ENCODE results near the gene TTC12.

Gene TTC12

GRCh38 chr11:113319085-113319484, 4.7 kb downstream of the TTC12 start:
- TF ChIP-seq CTCF (IDR thresholded peaks at IDR 0.05; ENCODE audit: low read depth, low read length, missing control alignments): no peak
- Histone ChIP-seq H3K4me3 (ENCODE audit: low read depth, low read length) (no peak overlapping the region), H3K27me3 (replicated peaks) (no peaks in the 10 kb centered on the region), H3K27ac (no peak overlapping the region), H3K36me3 (replicated peaks) (no peaks in the 10 kb centered on the region)
- in situ Hi-C loops (cut with HindIII; ENCODE audit: low pct_ligation_motif_present, low sequenced_read_pairs): no loop called here
- DNase-seq: no peak

- no peak for DNase-seq
- in situ Hi-C loops (cut with HindIII; ENCODE audit: low pct_ligation_motif_present, low sequenced_read_pairs): no loop called here
- no peak for TF ChIP-seq CTCF (IDR thresholded peaks at IDR 0.05; ENCODE audit: low read depth, low read length, missing control alignments)
- H3K4me3 ChIP-seq (ENCODE audit: low read depth, low read length): no peak overlapping the region
- no peaks in the 10 kb centered on the region for H3K36me3 ChIP-seq (replicated peaks)
- no peak overlapping the region for H3K27ac ChIP-seq
- H3K27me3 ChIP-seq (replicated peaks): no peaks in the 10 kb centered on the region
These were observed 7.8 kb downstream of the TTC12 start for GRCh38 chr11:113322158-113322557.

GRCh38 chr11:113324250-113324649, 9.9 kb downstream of the TTC12 start:
- Histone ChIP-seq H3K36me3 (replicated peaks) (no peaks in the 10 kb centered on the region), H3K27me3 (replicated peaks) (no peaks in the 10 kb centered on the region), H3K27ac (no peak overlapping the region), H3K4me3 (ENCODE audit: low read depth, low read length) (no peak overlapping the region)
- no peak for DNase-seq
- in situ Hi-C loops (cut with HindIII; ENCODE audit: low pct_ligation_motif_present, low sequenced_read_pairs): no loop called here
- TF ChIP-seq CTCF (IDR thresholded peaks at IDR 0.05; ENCODE audit: low read depth, low read length, missing control alignments): no peak

- H3K27me3 ChIP-seq (replicated peaks): no peaks in the 10 kb centered on the region
- no peak overlapping the region for H3K4me3 ChIP-seq (ENCODE audit: low read depth, low read length)
- H3K27ac ChIP-seq: no peak overlapping the region
- no peaks in the 10 kb centered on the region for H3K36me3 ChIP-seq (replicated peaks)
- TF ChIP-seq CTCF (IDR thresholded peaks at IDR 0.05; ENCODE audit: low read depth, low read length, missing control alignments): no peak
- in situ Hi-C loops (cut with HindIII; ENCODE audit: low pct_ligation_motif_present, low sequenced_read_pairs): no loop called here
- DNase-seq: no peak
These were observed 15.3 kb downstream of the TTC12 start for GRCh38 chr11:113329725-113330124.

GRCh38 chr11:113331441-113331840, 17.1 kb downstream of the TTC12 start:
- no peaks in the 10 kb centered on the region for H3K36me3 ChIP-seq (replicated peaks)
- no peaks in the 10 kb centered on the region for H3K27me3 ChIP-seq (replicated peaks)
- no peak overlapping the region for H3K4me3 ChIP-seq (ENCODE audit: low read depth, low read length)
- DNase-seq: no peak
- TF ChIP-seq CTCF (IDR thresholded peaks at IDR 0.05; ENCODE audit: low read depth, low read length, missing control alignments): no peak
- in situ Hi-C loops (cut with HindIII; ENCODE audit: low pct_ligation_motif_present, low sequenced_read_pairs): no loop called here
- no peak overlapping the region for H3K27ac ChIP-seq

GRCh38 chr11:113332023-113332422, 17.6 kb downstream of the TTC12 start:
- TF ChIP-seq CTCF (IDR thresholded peaks at IDR 0.05; ENCODE audit: low read depth, low read length, missing control alignments): no peak
- no peaks in the 10 kb centered on the region for H3K27me3 ChIP-seq (replicated peaks)
- DNase-seq: no peak
- H3K27ac ChIP-seq: no peak overlapping the region
- in situ Hi-C loops (cut with HindIII; ENCODE audit: low pct_ligation_motif_present, low sequenced_read_pairs): no loop called here
- no peaks in the 10 kb centered on the region for H3K36me3 ChIP-seq (replicated peaks)
- no peak overlapping the region for H3K4me3 ChIP-seq (ENCODE audit: low read depth, low read length)
